T-helper 2 cell treated with Interferon-gamma antibody and Interleukin-4, amounts not matched to agents 100 ng/mL and 5 ng/mL, for 36 hours (primary cell): Measurements from ENCODE around the gene EDN2. TPM values are rescaled to one million over a fixed set of nuclear protein-coding genes. Genes with fewer than 3 reads are reported as not detected.

ENCODE experiments used
- intact Hi-C: fragments of 100-400 bp; cut with micrococcal nuclease; formaldehyde crosslinking; loops from one replicate; pipeline ENCODE4 v1.15.1; 2023
- total RNA-seq: library from RNA; stranded (reverse); gene quantifications from 2 replicates; pipeline ENCODE4 v1.2.3, GENCODE V29; 2022

Gene EDN2
- total RNA-seq, 1 donor from 2014 or later: not detected

- intact Hi-C loops: no loop called here
These were observed 34.0 kb upstream of the EDN2 start for GRCh38 chr1:41518471-41518870.

- intact Hi-C loops: no loop called here
These were observed 32.6 kb upstream of the EDN2 start for GRCh38 chr1:41517062-41517438.

GRCh38 chr1:41516168-41517061 is 31.9 kb upstream of the EDN2 start:
- intact Hi-C loops: no loop called here

- intact Hi-C loops: no loop called here
These were observed 31.3 kb upstream of the EDN2 start for GRCh38 chr1:41515778-41516167.

- intact Hi-C loops: no loop called here
These were observed 30.7 kb upstream of the EDN2 start for GRCh38 chr1:41515131-41515678.

GRCh38 chr1:41514381-41514780 is 29.9 kb upstream of the EDN2 start:
- intact Hi-C loops: no loop called here

- intact Hi-C loops: no loop called here
These were observed 28.9 kb upstream of the EDN2 start for GRCh38 chr1:41513383-41513735.

- intact Hi-C loops: no loop called here
These were observed 28.4 kb upstream of the EDN2 start for GRCh38 chr1:41512701-41513382.

GRCh38 chr1:41511239-41511540 is 26.7 kb upstream of the EDN2 start:
- intact Hi-C loops: no loop called here

- intact Hi-C loops: no loop called here
These were observed 26.2 kb upstream of the EDN2 start for GRCh38 chr1:41510531-41511238.

GRCh38 chr1:41509270-41509671 is 24.8 kb upstream of the EDN2 start:
- intact Hi-C loops: no loop called here

- intact Hi-C loops: no loop called here
These were observed 23.8 kb upstream of the EDN2 start for GRCh38 chr1:41508290-41508689.

GRCh38 chr1:41507836-41508235 is 23.4 kb upstream of the EDN2 start:
- intact Hi-C loops: no loop called here

- intact Hi-C loops: no loop called here
These were observed 22.7 kb upstream of the EDN2 start for GRCh38 chr1:41507110-41507720.

GRCh38 chr1:41504114-41505035 is 19.9 kb upstream of the EDN2 start:
- intact Hi-C loops: no loop called here

- intact Hi-C loops: no loop called here
These were observed 19.1 kb upstream of the EDN2 start for GRCh38 chr1:41503538-41504113.

- intact Hi-C loops: no loop called here
These were observed 18.4 kb upstream of the EDN2 start for GRCh38 chr1:41502912-41503311.

GRCh38 chr1:41501581-41501980 is 17.1 kb upstream of the EDN2 start:
- intact Hi-C loops: no loop called here

- intact Hi-C loops: no loop called here
These were observed 16.5 kb upstream of the EDN2 start for GRCh38 chr1:41500781-41501518.

- intact Hi-C loops: no loop called here
These were observed 15.9 kb upstream of the EDN2 start for GRCh38 chr1:41500378-41500777.
